ENCODE measurements around the gene SLC1A4.
A peak's percentile ranks its signal among the peaks of the same experiment; 100 is the strongest.

The SLC1A4 gene

DNA sequence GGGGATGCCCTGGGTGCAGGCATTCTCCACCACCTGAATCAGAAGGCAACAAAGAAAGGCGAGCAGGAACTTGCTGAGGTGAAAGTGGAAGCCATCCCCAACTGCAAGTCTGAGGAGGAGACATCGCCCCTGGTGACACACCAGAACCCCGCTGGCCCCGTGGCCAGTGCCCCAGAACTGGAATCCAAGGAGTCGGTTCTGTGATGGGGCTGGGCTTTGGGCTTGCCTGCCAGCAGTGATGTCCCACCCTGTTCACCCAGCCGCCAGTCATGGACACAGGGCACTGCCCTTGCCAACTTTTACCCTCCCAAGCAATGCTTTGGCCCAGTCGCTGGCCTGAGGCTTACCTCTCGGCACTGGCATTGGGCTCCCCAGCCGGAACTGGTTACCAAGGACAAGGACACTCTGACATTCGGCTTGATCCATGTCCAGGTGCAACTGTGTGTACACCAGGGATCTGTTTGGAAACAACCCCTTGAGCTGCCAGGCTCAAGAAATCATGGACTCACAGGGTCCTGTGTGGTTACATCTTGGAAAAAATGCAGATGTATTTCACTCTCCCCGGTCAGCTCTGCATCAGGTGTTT, 31.8 kb downstream of the SLC1A4 start:
- DNase-seq (ENCODE audit: low spot score) = no peak
- Histone ChIP-seq H4K8ac (ENCODE audit: low read depth, low read length) (no peak overlapping the region), H3K4me1 (ENCODE audit: control insufficient read depth in 2 of 2, insufficient read depth in 1 of 2, low read depth in 1 of 2, low read length in 2 of 2) (peaks cover 0 to 10% of the 10 kb centered on the region in 2 donors)

DNA sequence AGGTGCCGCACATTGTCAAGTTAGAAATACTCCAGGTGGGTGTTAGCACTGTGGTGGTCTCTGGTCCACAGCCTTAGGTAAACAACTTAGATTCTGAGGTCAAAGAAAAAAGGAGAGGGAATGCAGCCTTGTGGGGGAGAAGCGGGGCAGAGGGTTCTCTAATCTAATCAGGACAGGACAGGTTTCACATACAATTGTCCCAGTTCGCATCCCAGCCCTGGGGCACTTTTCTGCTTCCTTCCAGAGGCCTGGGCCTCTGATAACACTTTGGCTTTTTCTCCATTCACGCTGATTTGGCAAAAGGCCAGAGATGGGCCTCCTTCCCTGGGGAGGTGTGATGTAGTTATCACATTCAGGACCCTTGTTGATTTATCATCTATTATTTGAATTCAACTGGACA, 32.5 kb downstream of the SLC1A4 start:
- no peak overlapping the region for H3K4me2 ChIP-seq (ENCODE audit: insufficient read depth, low read length, poor library complexity, severe bottlenecking)
- no peak overlapping the region for H3K27ac ChIP-seq (replicated peaks; ENCODE audit: low read length)
- DNase-seq (ENCODE audit: low spot score) = no peak
- H3K9me3 ChIP-seq (replicated peaks in 1 of 2; ENCODE audit: control insufficient read depth in 2 of 2, insufficient read depth in 1 of 2, low read depth in 1 of 2, low read length in 2 of 2) = no peaks in the 10 kb centered on the region
- no peaks in the 10 kb centered on the region for H3K27me3 ChIP-seq (ENCODE audit: control insufficient read depth in 3 of 3, insufficient read depth in 3 of 3, low read depth in 1 of 3, low read length in 3 of 3)
- peaks cover 6 to 73% of the 10 kb centered on the region in 2 donors for H3K36me3 ChIP-seq (replicated peaks in 1 of 2; ENCODE audit: control insufficient read depth in 2 of 2, insufficient read depth in 2 of 2, low read length in 2 of 2)
- H2AFZ ChIP-seq (ENCODE audit: low read length) = no peak overlapping the region
- no peak overlapping the region for H2BK120ac ChIP-seq (ENCODE audit: low read depth, low read length)
- no peak overlapping the region for H2AK5ac ChIP-seq (ENCODE audit: low read depth, low read length)
- no peak overlapping the region for H4K91ac ChIP-seq (ENCODE audit: low read depth, low read length, poor library complexity)
- H2BK15ac ChIP-seq (ENCODE audit: low read length) = no peak overlapping the region
- no peak overlapping the region for H4K8ac ChIP-seq (ENCODE audit: low read depth, low read length)
- no peak overlapping the region for H2BK12ac ChIP-seq (ENCODE audit: low read length)
- no peak overlapping the region for H3K4me3 ChIP-seq (ENCODE audit: low read length in 2 of 2)
- H3K18ac ChIP-seq (ENCODE audit: low read length) = no peak overlapping the region
- no peak overlapping the region for H3K4ac ChIP-seq (ENCODE audit: low read length)
- H2BK5ac ChIP-seq (ENCODE audit: low read length) = no peak overlapping the region
- no peak overlapping the region for H3K14ac ChIP-seq (ENCODE audit: low read length)
- H3K79me1 ChIP-seq (ENCODE audit: low read depth, low read length) = no peaks in the 10 kb centered on the region
- peaks cover 0 to 5% of the 10 kb centered on the region in 2 donors for H3K4me1 ChIP-seq (ENCODE audit: control insufficient read depth in 2 of 2, insufficient read depth in 1 of 2, low read depth in 1 of 2, low read length in 2 of 2)
- no CpG with 5 or more reads among the region's 4 CpGs for WGBS, 2 donors (ENCODE audit: extremely low coverage in 2 of 2, insufficient read length in 2 of 2, insufficient replicate concordance in 1 of 2)
- H3K9ac ChIP-seq (ENCODE audit: low read depth, low read length, poor library complexity) = no peak overlapping the region
- no peak overlapping the region for H3K23ac ChIP-seq (ENCODE audit: low read depth, low read length, poor library complexity)

More for the DNA sequence above, 31.8 kb downstream of the SLC1A4 start:
- no peak overlapping the region for H2BK15ac ChIP-seq (ENCODE audit: low read length)
- no peak overlapping the region for H2BK120ac ChIP-seq (ENCODE audit: low read depth, low read length)
- H3K4me2 ChIP-seq (ENCODE audit: insufficient read depth, low read length, poor library complexity, severe bottlenecking) = no peak overlapping the region
- H3K36me3 ChIP-seq (replicated peaks in 1 of 2; ENCODE audit: control insufficient read depth in 2 of 2, insufficient read depth in 2 of 2, low read length in 2 of 2) = peaks cover 6 to 79% of the 10 kb centered on the region in 2 donors
- H3K27ac ChIP-seq (replicated peaks; ENCODE audit: low read length) = no peak overlapping the region
- WGBS, 2 donors (ENCODE audit: extremely low coverage in 2 of 2, insufficient read length in 2 of 2, insufficient replicate concordance in 1 of 2) = no CpG with 5 or more reads among the region's 11 CpGs
- peak overlapping the region; percentile 14 for H2BK12ac ChIP-seq (ENCODE audit: low read length)
- no peak overlapping the region for H3K18ac ChIP-seq (ENCODE audit: low read length)
- H3K79me1 ChIP-seq (ENCODE audit: low read depth, low read length) = no peaks in the 10 kb centered on the region
- H4K91ac ChIP-seq (ENCODE audit: low read depth, low read length, poor library complexity) = no peak overlapping the region
- no peak overlapping the region for H3K23ac ChIP-seq (ENCODE audit: low read depth, low read length, poor library complexity)
- no peak overlapping the region for H3K4me3 ChIP-seq (ENCODE audit: low read length in 2 of 2)
- H3K14ac ChIP-seq (ENCODE audit: low read length) = peak overlapping the region; percentile 61
- H2AK5ac ChIP-seq (ENCODE audit: low read depth, low read length) = no peak overlapping the region
- no peak overlapping the region for H2BK5ac ChIP-seq (ENCODE audit: low read length)
- H3K27me3 ChIP-seq (ENCODE audit: control insufficient read depth in 3 of 3, insufficient read depth in 3 of 3, low read depth in 1 of 3, low read length in 3 of 3) = no peaks in the 10 kb centered on the region
- no peak overlapping the region for H2AFZ ChIP-seq (ENCODE audit: low read length)
- H3K4ac ChIP-seq (ENCODE audit: low read length) = no peak overlapping the region
- peak overlapping the region; percentile 5 for H3K9ac ChIP-seq (ENCODE audit: low read depth, low read length, poor library complexity)
- no peaks in the 10 kb centered on the region for H3K9me3 ChIP-seq (replicated peaks in 1 of 2; ENCODE audit: control insufficient read depth in 2 of 2, insufficient read depth in 1 of 2, low read depth in 1 of 2, low read length in 2 of 2)

GRCh38 chr2:65022189-65022588, 33.0 kb downstream of the SLC1A4 start:
- no peaks in the 10 kb centered on the region for H3K27me3 ChIP-seq (ENCODE audit: control insufficient read depth in 3 of 3, insufficient read depth in 3 of 3, low read depth in 1 of 3, low read length in 3 of 3)
- H3K18ac ChIP-seq (ENCODE audit: low read length) = no peak overlapping the region
- no CpG with 5 or more reads among the region's 6 CpGs for WGBS, 2 donors (ENCODE audit: extremely low coverage in 2 of 2, insufficient read length in 2 of 2, insufficient replicate concordance in 1 of 2)
- H2AFZ ChIP-seq (ENCODE audit: low read length) = no peak overlapping the region
- H3K9ac ChIP-seq (ENCODE audit: low read depth, low read length, poor library complexity) = no peak overlapping the region
- H2AK5ac ChIP-seq (ENCODE audit: low read depth, low read length) = no peak overlapping the region
- no peak overlapping the region for H2BK12ac ChIP-seq (ENCODE audit: low read length)
- H3K79me1 ChIP-seq (ENCODE audit: low read depth, low read length) = no peaks in the 10 kb centered on the region
- no peak overlapping the region for H3K14ac ChIP-seq (ENCODE audit: low read length)
- H3K4me3 ChIP-seq (ENCODE audit: low read length in 2 of 2) = no peak overlapping the region
- H4K8ac ChIP-seq (ENCODE audit: low read depth, low read length) = no peak overlapping the region
- peaks cover 0 to 5% of the 10 kb centered on the region in 2 donors for H3K4me1 ChIP-seq (ENCODE audit: control insufficient read depth in 2 of 2, insufficient read depth in 1 of 2, low read depth in 1 of 2, low read length in 2 of 2)
- H4K91ac ChIP-seq (ENCODE audit: low read depth, low read length, poor library complexity) = no peak overlapping the region
- no peak overlapping the region for H3K4ac ChIP-seq (ENCODE audit: low read length)
- no peak overlapping the region for H2BK5ac ChIP-seq (ENCODE audit: low read length)
- H3K36me3 ChIP-seq (replicated peaks in 1 of 2; ENCODE audit: control insufficient read depth in 2 of 2, insufficient read depth in 2 of 2, low read length in 2 of 2) = peaks cover 6 to 69% of the 10 kb centered on the region in 2 donors
- no peak for DNase-seq (ENCODE audit: low spot score)
- no peak overlapping the region for H3K4me2 ChIP-seq (ENCODE audit: insufficient read depth, low read length, poor library complexity, severe bottlenecking)
- no peak overlapping the region for H2BK120ac ChIP-seq (ENCODE audit: low read depth, low read length)
- H3K27ac ChIP-seq (replicated peaks; ENCODE audit: low read length) = no peak overlapping the region
- H2BK15ac ChIP-seq (ENCODE audit: low read length) = no peak overlapping the region
- H3K9me3 ChIP-seq (replicated peaks in 1 of 2; ENCODE audit: control insufficient read depth in 2 of 2, insufficient read depth in 1 of 2, low read depth in 1 of 2, low read length in 2 of 2) = no peaks in the 10 kb centered on the region
- no peak overlapping the region for H3K23ac ChIP-seq (ENCODE audit: low read depth, low read length, poor library complexity)

DNA sequence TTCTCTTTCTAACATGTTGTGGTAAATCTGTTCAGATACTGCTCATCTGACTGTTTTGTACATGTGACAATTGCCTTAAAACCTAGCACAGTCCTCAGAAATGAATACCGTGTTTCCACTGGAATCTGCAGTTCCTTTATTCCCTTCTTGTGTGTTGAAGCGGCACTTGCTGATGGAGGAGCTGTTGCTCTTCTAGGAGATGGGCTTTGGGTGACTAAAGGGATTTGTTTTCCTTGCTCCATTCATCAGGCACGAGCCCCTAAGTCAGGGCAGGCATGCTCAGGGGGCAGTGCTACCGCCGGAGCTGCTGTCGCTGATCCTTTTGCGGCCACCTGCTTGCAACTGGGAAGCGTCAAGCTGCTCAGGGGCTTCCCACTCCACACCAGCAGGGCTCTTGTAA, 34.5 kb downstream of the SLC1A4 start:
- Histone ChIP-seq H3K27ac (replicated peaks; ENCODE audit: low read length) (no peak overlapping the region), H2BK5ac (ENCODE audit: low read length) (no peak overlapping the region), H3K4me1 (ENCODE audit: control insufficient read depth in 2 of 2, insufficient read depth in 1 of 2, low read depth in 1 of 2, low read length in 2 of 2) (peaks cover 0 to 5% of the 10 kb centered on the region in 2 donors)

More for the DNA sequence above, 34.5 kb downstream of the SLC1A4 start:
- H3K79me1 ChIP-seq (ENCODE audit: low read depth, low read length) = no peaks in the 10 kb centered on the region
- no peak for DNase-seq (ENCODE audit: low spot score)
- H3K9me3 ChIP-seq (replicated peaks in 1 of 2; ENCODE audit: control insufficient read depth in 2 of 2, insufficient read depth in 1 of 2, low read depth in 1 of 2, low read length in 2 of 2) = no peaks in the 10 kb centered on the region
- H3K4me3 ChIP-seq (ENCODE audit: low read length in 2 of 2) = no peak overlapping the region
- H2AFZ ChIP-seq (ENCODE audit: low read length) = no peak overlapping the region
- no CpG with 5 or more reads among the region's 8 CpGs for WGBS, 2 donors (ENCODE audit: extremely low coverage in 2 of 2, insufficient read length in 2 of 2, insufficient replicate concordance in 1 of 2)
- no peak overlapping the region for H3K4me2 ChIP-seq (ENCODE audit: insufficient read depth, low read length, poor library complexity, severe bottlenecking)
- H2BK12ac ChIP-seq (ENCODE audit: low read length) = no peak overlapping the region
- peaks cover 6 to 54% of the 10 kb centered on the region in 2 donors for H3K36me3 ChIP-seq (replicated peaks in 1 of 2; ENCODE audit: control insufficient read depth in 2 of 2, insufficient read depth in 2 of 2, low read length in 2 of 2)
- H4K91ac ChIP-seq (ENCODE audit: low read depth, low read length, poor library complexity) = no peak overlapping the region
- no peak overlapping the region for H4K8ac ChIP-seq (ENCODE audit: low read depth, low read length)
- H3K9ac ChIP-seq (ENCODE audit: low read depth, low read length, poor library complexity) = no peak overlapping the region
- no peak overlapping the region for H3K23ac ChIP-seq (ENCODE audit: low read depth, low read length, poor library complexity)
- no peaks in the 10 kb centered on the region for H3K27me3 ChIP-seq (ENCODE audit: control insufficient read depth in 3 of 3, insufficient read depth in 3 of 3, low read depth in 1 of 3, low read length in 3 of 3)
- no peak overlapping the region for H2BK120ac ChIP-seq (ENCODE audit: low read depth, low read length)
- no peak overlapping the region for H3K14ac ChIP-seq (ENCODE audit: low read length)
- no peak overlapping the region for H2BK15ac ChIP-seq (ENCODE audit: low read length)
- no peak overlapping the region for H3K4ac ChIP-seq (ENCODE audit: low read length)
- H2AK5ac ChIP-seq (ENCODE audit: low read depth, low read length) = no peak overlapping the region
- no peak overlapping the region for H3K18ac ChIP-seq (ENCODE audit: low read length)
